Cardiac fibroblast (primary cell): ENCODE results near the gene MAPK12.

Experiments
- DNase-seq, 2 donors: peaks; one replicate each; pipeline versions ENCODE4 v3.0.0 to v3.0.0-alpha.2; 2010; ENCODE audit warnings: low read depth in 2 of 2
- H3K4me3 ChIP-seq, 2 donors: replicated peaks in 1 of 2; 1 replicate in 1 of 2; 2 replicates in 1 of 2; pipeline ENCODE4 v1.5.1; 2011; ENCODE audit warnings: low read depth in 2 of 2, low read length in 2 of 2, mild to moderate bottlenecking in 2 of 2, moderate library complexity in 1 of 2
- CTCF ChIP-seq: IDR thresholded peaks from one replicate; pipeline ENCODE4 v1.5.1; 2011; ENCODE audit warnings: low read depth, mild to moderate bottlenecking, low read length, inconsistent platforms

The MAPK12 gene

GRCh38 chr22:50267591-50268390 is 6.3 kb upstream of the MAPK12 start:
- peak overlapping the region; percentile 31 to 40 for H3K4me3 ChIP-seq
- peak; percentile 55 to 69 for DNase-seq
- TF ChIP-seq CTCF: peak; percentile 26

- no peak overlapping the region for H3K4me3 ChIP-seq
- no peak for TF ChIP-seq CTCF
- no peak for DNase-seq
Observed at GRCh38 chr22:50266994-50267393, 5.5 kb upstream of the MAPK12 start.

GRCh38 chr22:50264946-50265669 is 3.6 kb upstream of the MAPK12 start:
- no peak for TF ChIP-seq CTCF
- no peak overlapping the region for H3K4me3 ChIP-seq

GRCh38 chr22:50264104-50264745 is 2.7 kb upstream of the MAPK12 start:
- no peak for DNase-seq
- no peak for TF ChIP-seq CTCF
- H3K4me3 ChIP-seq: no peak overlapping the region

More at GRCh38 chr22:50264946-50265669, 3.6 kb upstream of the MAPK12 start:
- DNase-seq: no peak

GRCh38 chr22:50262973-50263617 is 1.6 kb upstream of the MAPK12 start:
- DNase-seq: no peak
- H3K4me3 ChIP-seq: no peak overlapping the region
- TF ChIP-seq CTCF: no peak

GRCh38 chr22:50262460-50262911 is 1.0 kb upstream of the MAPK12 start:
- no peak for TF ChIP-seq CTCF
- no peak overlapping the region for H3K4me3 ChIP-seq
- DNase-seq: no peak
